Ramos (cell line): ENCODE results near the gene TMEM156.
"Not testable (repeated sequence)": the region's sequence is repeated elsewhere in the genome, so short reads cannot be mapped to it uniquely, and the experiment has no call there.

Source experiments
- in situ Hi-C: fragments of 300-500 bp; cut with MboI; formaldehyde crosslinking; loops from one replicate; pipeline ENCODE4 v1.14.3; 2022; ENCODE audit warnings: low sequenced_read_pairs; ENCODE audit not compliant: unreplicated experiment

The TMEM156 gene

GRCh38 chr4:39004758-39005157 is 27.5 kb downstream of the TMEM156 start:
- in situ Hi-C loops, result no loop called here

GRCh38 chr4:39002058-39002457 is 30.2 kb downstream of the TMEM156 start:
- in situ Hi-C loops, result not testable (repeated sequence)

GRCh38 chr4:38995660-38996005 is 36.6 kb downstream of the TMEM156 start:
- in situ Hi-C loops, result no loop called here

GRCh38 chr4:38994135-38994534 is 38.1 kb downstream of the TMEM156 start:
- in situ Hi-C loops, result no loop called here

GRCh38 chr4:38993683-38994082 is 38.5 kb downstream of the TMEM156 start:
- in situ Hi-C loops, result no loop called here

- in situ Hi-C loops, result no loop called here
Observed at GRCh38 chr4:38990241-38990640, 42.0 kb downstream of the TMEM156 start.

- in situ Hi-C loops, result no loop called here
Observed at GRCh38 chr4:38989487-38989886, 42.7 kb downstream of the TMEM156 start.

- in situ Hi-C loops, result not testable (repeated sequence)
Observed at GRCh38 chr4:38988353-38988752, 43.9 kb downstream of the TMEM156 start.

- in situ Hi-C loops, result no loop called here
Observed at GRCh38 chr4:38987491-38987890, 44.7 kb downstream of the TMEM156 start.

GRCh38 chr4:38985410-38986100 is 46.7 kb downstream of the TMEM156 start:
- in situ Hi-C loops, result no loop called here

GRCh38 chr4:38983787-38984598 is 48.2 kb downstream of the TMEM156 start:
- in situ Hi-C loops, result no loop called here

- in situ Hi-C loops, result no loop called here
Observed at GRCh38 chr4:38983291-38983690, 48.9 kb downstream of the TMEM156 start.

GRCh38 chr4:38982361-38983095 is 49.7 kb downstream of the TMEM156 start:
- in situ Hi-C loops, result no loop called here

GRCh38 chr4:38980903-38981676 is 51.1 kb downstream of the TMEM156 start:
- in situ Hi-C loops, result no loop called here

- in situ Hi-C loops, result no loop called here
Observed at GRCh38 chr4:38979511-38980230, 52.5 kb downstream of the TMEM156 start.

GRCh38 chr4:38979081-38979480 is 53.1 kb downstream of the TMEM156 start:
- in situ Hi-C loops, result no loop called here

- in situ Hi-C loops, result no loop called here
Observed at GRCh38 chr4:38976308-38976707, 55.9 kb downstream of the TMEM156 start.

- in situ Hi-C loops, result no loop called here
Observed at GRCh38 chr4:38968668-38969067, 63.5 kb downstream of the TMEM156 start.

- in situ Hi-C loops, result no loop called here
Observed at GRCh38 chr4:38967260-38968095, 64.7 kb downstream of the TMEM156 start.
